Colon (tissue), 2 donors: Measurements from ENCODE around the gene PRMT2.
"Not testable (repeated sequence)": the region's sequence is repeated elsewhere in the genome, so short reads cannot be mapped to it uniquely, and the experiment has no call there.

Source experiments
- FAIRE-seq: peaks from 2 replicates; lab custom pipeline; 2012; peaks lifted over from hg19 to GRCh38; lab: Jason Lieb, UNC
- donor health status: control.
- donor health status: control.

PRMT2 gene

DNA sequence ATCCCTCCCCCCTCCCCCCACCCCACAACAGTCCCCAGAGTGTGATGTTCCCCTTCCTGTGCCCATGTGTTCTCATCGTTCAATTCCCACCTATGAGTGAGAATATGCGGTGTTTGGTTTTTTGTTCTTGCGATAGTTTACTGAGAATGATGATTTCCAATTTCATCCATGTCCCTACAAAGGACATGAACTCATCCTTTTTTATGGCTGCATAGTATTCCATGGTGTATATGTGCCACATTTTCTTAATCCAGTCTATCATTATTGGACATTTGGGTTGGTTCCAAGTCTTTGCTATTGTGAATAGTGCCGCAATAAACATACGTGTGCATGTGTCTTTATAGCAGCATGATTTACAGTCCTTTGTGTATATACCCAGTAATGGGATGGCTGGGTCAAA lies 33.4 kb downstream of the PRMT2 start:
- FAIRE-seq = not testable (repeated sequence)

DNA sequence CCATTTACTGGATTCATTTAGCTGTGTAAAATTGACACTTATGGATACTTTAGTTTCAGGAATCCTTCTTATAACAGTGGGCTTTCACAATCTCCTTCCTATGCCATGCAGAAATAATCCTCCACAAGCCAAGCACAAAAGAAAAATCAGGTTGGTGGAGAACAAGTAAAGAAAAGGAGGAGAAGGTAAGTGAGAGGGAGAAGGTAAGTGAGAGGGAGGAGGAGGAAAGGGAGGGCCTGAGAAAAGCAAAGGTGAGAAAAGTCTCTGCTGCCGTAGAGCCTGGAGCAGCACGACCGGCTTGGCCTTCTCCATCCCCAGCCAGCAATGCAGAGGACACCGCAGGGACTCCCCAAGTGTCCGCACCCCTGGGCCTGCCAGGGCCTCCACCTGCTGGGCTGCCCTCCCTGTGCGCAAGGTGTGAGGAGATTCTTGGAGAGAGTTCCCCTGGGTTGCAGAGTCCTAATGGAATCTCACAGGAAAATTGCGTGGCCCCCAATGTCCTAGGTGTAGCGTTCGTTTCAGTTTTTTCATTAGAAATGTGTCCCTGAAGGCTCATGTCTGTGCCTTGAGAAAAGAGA lies 39.0 kb downstream of the PRMT2 start:
- no peak for FAIRE-seq

DNA sequence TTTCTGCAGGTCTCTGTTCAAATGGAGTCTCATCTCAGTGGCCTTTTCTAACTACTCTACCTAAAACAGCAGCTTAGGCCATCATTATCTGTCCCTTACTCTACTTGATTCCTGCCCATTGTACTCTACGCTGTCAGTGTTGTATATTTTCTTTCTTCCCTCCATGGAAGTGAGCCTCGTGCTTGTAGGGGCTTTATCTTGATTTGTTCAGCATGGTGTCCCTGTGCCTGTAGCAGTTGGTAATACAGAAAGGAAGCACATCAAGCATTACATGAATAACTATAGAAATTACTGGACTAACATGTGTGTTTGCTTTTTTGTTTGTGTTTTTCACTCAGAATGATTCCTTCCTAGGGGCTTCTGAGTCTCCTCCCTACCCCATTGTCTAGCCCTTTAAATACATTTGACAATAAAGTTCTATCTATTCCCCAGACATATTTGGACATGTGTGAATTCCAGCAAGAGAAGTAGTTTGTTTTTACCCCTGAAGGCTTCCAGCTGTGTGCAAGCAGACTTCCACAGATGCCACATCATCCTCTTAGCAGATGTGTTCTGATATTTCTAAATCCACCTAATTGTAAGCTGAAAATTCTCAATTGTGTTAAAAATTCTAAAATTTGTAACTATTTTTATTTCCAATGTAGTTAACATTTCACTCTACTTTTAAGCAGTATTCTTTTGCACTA lies 40.3 kb downstream of the PRMT2 start:
- FAIRE-seq = no peak

DNA sequence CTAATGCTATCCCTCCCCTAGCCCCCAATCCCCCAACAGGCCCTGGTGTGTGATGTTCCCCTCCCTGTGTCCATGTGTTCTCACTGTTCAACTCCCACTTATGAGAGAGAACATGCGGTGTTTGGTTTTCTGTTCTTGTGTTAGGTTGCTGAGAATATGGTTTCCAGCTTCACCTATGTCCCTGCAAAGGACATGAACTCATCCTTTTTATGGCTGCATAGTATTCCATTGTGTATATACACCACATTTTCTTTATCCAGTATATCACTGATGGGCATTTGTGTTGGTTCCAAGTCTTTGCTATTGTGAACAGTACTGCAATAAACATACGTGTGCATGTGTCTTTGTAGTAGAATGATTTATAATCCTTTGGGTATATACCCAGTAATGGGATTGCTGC lies 41.1 kb downstream of the PRMT2 start:
- FAIRE-seq = not testable (repeated sequence)

DNA sequence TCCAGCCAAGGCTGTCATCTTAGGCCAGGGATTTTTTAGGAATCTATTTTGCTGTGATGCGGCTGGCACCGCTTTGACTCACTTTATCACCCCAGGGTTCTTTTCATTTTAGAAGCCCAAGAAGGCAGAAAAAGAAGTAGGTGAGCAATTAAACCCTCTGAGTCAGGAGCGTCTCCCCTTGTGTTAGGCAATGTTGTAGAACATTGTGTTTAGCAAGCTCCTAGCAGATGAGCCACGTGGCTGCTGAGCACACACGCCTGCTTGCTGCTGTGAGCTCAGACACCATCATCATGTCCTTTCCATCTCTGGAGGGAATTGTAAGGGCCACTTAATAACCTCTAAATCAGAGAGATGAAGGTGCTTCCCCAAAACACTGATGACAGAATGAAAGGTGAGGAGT lies 46.1 kb downstream of the PRMT2 start:
- FAIRE-seq = not testable (repeated sequence)

DNA sequence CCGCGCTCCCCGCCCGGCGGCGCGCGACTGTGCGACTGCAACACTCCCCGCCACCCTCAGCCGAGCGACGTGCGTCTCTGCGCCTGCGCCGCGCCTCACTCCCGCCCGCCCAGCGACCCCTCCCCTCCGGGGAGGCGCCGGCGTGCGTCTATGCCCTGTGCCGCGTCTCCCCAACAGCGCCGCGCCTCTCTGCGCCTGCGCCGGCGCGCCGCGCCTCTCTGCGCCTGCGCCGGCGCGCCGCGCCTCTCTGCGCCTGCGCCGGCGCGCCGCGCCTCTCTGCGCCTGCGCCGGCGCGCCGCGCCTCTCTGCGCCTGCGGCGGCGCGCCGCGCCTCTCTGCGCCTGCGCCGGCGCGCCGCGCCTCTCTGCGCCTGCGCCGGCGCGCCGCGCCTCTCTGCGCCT lies 63.2 kb downstream of the PRMT2 start:
- not testable (repeated sequence) for FAIRE-seq

DNA sequence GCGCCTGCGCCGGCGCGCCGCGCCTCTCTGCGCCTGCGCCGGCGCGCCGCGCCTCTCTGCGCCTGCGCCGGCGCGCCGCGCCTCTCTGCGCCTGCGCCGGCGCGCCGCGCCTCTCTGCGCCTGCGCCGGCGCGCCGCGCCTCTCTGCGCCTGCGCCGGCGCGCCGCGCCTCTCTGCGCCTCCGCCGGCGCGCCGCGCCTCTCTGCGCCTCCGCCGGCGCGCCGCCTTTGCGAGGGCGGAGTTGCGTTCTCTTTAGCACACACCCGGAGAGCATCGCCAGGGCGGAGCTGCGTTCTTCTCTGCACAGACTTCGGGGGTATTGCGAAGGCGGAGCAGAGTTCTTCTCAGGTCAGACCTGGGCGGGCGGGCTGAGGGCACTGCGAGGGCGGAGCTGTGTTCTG lies 63.6 kb downstream of the PRMT2 start:
- FAIRE-seq = not testable (repeated sequence)
